ENCODE data around the gene CDC42BPA.
"Not testable (repeated sequence)": the region's sequence is repeated elsewhere in the genome, so short reads cannot be mapped to it uniquely, and the experiment has no call there.

The CDC42BPA gene

DNA sequence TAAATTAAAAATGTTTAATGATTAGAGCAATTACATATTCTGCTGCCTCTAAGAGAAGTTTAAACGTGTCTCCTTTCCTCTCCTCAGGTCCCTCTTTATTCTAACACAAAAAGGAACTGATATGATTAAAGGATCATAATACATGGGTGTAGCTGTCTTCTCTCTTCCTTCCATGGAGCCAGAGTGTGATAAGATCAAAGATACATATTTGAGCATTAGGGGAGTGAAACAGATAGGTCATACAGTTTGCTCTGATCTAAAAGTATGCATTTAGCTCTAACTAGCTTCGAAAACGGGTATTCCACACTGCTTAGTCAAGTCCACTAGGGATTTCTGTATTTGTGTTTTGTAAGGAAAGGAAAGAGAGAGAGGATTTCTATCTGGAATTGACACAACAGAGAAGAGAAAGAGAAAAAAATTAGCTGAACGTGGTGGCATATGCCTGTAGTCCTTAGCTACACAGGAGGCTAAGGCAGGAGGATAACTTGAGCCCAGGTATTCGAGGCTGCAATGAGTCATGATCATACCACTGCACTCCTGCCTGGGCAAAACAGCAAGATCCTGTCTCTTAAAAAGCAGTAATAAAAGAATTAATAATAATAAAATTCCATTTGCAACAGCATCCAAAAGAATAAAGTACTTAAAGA, 63.1 kb downstream of the CDC42BPA start:
- no peak for DNase-seq (ENCODE audit: low spot score)

DNA sequence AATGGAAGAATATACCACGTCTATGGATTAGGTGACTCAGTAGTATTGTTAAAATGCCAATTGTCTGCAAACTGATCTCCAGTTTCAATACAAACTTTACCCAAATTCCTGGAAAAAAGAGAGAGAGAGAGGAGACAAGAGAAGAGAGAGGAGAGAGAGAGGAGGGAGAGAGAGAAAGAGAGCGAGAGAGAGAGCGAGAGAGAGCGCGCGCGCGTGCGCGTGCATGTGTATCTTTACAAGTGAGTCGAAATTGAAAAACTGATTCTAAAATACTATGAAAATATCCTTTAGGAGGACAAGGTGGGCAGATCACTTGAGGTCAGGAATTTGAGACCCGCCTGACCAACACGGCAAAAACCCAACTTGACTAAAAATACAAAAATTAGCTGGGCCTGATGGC, 65.2 kb downstream of the CDC42BPA start:
- DNase-seq (ENCODE audit: low spot score), result no peak

DNA sequence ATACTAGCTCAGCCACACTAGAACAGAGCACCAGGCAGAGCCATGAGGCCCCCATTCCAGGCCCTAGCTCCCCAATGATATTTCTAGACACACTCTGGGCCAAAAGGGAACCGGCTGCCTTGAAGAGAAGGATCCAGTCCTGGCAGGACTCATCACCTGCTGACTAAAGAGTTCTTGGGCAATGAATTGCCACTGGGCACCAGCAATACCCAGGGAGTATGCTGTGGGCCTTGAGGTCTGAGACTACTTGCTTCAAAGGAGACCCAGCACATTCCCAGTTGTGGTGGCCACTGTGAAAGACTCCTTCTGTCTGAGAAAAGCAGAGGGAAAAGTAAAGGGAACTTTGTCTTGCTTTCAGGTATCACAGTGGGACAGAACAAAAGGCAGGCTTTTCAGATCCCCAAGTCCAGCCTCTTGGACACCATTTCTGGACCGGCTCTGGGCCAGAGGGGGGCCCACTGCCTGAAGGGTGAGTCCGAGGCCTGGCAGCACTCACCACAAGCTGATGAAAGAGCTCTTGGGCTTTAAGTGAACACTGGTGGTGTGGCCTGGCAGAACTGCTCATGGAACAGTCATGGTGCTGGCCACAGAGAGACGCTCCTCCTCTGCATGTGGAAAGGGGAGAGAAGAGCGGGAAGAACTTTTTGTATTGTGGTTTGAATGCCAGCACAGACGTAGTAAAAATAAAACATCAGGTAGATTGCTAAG, 72.5 kb downstream of the CDC42BPA start:
- DNase-seq (ENCODE audit: low spot score), result no peak

DNA sequence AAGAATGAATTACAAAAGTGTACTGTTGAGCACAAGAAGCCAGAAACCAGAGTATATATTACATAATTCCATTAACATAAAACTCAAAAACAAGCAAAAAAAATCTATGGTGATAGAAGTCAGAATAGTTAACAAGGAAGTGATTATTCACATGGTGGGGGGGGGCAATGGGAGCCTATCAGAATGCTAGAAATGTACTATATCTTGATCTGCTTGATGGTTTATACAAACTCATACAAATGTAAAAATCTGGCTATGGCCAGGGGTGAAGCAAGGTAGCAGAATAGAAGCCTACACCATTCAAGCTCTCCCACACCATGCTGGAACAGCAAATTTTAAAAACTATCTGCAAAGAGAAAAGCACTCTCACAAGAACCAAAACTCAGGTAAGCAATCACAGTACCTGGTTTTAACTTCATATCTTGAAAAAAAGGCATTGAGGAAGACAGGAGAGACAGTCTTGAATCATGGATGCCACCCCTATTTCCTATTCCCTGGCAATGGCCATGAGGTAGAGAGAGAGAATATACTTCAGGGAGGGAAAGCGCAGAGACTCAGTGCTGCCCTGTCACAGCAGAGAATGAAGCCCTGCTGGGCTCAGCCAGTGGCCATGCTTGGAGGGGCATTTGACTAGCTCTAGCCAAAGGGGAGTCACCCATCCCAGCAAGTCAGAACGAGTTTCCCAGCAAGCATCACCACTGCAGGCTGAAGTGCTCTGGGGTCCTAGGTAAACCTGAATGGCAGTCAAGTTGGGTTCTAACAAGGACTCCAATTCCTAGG, 73.8 kb downstream of the CDC42BPA start:
- DNase-seq (ENCODE audit: low spot score), result no peak

DNA sequence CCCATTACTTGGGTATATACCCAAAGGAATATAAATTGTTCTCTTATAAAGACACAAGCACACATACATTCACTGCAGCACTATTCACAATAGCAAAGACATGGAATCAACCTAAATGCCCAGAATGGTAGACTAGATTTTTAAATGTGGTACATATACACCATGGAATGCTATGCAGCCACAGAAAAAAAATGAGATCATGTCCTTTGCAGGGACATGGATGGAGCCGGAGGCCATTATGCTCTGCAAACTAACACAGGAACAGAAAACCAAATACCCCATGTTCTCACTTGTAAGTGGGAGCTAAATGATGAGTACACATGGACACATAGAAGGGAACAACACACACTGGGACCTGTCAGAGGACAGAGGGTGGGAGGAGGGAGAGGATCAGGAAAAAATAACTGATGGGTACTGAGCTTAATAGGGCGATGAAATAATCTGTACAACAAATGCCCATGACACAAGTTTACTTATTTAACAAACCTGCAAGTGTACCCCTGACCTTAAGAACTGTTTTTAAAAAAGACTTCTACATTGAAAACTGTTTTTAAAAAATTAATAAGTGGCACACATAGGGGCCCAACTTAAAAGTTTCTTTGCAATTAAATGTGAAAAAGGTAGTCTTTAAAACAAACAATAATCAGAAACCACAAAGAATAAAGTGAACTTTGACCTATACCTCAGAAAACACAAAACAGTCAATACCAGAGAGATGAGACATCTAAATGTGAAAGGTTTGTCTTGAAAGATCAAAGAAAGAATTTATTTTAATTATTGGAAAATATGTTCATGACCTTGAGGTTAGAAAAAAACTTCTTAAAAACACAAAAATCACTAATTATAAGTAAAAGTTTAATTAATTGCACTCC, 75.2 kb downstream of the CDC42BPA start:
- DNase-seq (ENCODE audit: low spot score), result no peak

DNA sequence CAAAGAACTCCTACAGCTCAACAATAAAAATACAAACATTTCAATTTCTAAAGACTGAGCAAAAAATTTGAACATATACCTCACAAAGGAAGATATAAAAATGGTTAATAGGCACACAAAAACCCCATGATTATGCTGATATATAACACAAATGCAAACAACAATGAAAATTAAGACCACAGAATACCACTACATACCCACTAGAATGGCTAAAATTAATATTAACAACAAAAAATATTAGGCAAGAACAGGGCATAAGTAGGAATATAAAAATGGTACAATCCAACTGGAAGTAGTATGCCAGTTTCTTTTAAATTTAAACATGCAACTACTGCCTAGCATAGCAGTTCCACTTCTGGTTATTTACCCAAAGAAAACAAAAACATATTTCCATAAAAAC, 77.3 kb downstream of the CDC42BPA start:
- DNase-seq (ENCODE audit: low spot score), result no peak

DNA sequence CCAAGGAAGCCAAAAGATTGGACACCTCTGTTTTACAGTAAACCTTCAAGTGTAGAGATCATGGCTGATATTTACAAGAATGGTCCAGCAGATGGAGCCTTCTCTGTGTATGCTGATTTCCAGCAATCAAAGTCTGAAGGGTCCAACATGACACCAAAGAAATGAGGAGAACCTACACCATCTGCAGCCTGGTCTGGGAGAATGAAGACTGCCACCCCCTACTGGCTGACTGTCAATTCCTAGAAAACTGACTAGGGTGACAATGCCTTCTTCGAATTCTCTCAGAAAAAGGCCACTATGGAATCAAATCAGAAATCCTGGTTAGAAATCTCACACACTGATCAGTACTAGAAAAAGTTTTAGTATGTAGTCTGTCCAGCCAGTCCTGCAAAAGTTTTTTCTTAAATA, 83.3 kb downstream of the CDC42BPA start:
- DNase-seq (ENCODE audit: low spot score), result no peak

DNA sequence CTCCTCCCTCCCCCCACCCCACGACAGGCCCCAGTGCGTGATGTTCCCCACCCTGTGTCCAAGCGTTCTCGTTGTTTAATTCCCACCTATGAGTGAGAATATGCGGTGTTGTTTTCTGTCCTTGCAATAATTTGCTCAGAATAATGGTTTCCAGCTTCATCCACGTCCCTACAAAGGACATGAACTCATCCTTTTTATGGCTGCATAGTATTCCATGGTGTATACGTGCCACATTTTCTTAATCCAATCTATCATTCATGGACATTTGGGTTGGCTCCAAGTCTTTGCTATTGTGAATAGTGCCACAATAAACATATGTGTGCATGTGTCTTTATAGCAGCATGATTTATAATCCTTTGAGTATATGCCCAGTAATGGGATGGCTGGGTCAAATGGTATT, 87.2 kb downstream of the CDC42BPA start:
- not testable (repeated sequence) for DNase-seq (ENCODE audit: low spot score)

DNA sequence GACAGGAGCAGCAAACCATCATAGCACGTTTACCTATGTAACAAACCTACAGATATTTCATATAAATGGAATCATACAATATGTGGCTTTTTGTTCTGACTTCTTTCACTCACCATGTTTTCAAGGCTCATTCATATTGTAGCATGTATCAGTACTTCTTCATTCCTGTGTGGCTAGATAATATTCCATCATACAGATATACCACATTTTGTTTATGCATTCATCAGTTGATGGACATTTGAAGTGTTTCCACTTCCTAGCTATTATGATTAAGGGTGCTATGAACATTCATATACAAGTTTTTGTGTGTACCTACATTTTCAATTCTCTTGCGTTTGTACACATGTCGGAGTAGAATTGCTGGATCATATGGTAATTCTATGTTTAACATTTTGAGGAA, 90.1 kb downstream of the CDC42BPA start:
- DNase-seq (ENCODE audit: low spot score), result no peak

DNA sequence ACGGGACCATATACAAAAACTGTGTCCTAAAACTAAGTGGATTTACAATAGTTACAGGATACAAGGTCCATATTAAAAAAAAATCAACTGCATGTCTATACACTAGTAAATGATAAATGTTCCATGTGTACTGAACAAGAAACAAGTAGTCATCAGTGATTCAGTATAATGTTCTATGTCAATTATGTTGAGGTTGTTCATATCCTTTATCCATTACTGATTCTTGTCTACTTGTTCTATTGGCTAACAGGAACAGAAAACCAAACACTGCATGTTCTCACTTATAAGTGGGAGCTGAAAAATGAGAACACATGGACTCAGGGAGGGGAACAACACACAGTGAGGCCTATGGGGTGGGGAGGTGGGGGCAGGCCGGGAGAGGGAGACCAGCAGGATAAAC, 90.5 kb downstream of the CDC42BPA start:
- no peak for DNase-seq (ENCODE audit: low spot score)

DNA sequence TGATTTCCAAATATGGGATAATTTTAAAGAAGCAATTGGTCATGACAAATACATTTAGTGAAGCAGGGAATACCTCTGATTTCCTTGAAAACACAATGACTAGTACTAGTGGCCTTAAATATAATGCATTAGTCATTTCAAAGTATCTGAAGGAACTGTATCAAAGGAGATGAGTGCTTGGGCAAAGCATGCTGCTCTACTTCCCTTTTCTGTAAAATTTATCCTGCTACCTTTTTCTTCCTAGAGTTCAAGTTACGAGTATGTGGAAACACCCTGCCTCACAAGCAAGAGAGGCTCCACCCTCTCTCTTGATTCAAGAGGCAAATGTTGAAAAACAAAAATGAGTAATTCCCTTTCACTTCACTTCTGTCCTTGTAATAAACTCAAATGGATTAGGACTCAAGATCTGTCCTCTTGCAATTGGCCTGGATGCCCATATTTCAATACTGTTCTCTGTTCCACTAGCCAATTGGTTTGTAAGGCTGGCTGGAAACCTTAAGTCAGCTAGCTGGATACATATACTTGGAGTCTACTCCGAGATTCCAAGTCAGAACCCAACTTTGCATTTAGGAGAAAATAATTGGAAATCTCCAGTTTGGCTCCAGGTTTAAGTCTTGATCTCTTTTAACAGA, 92.5 kb downstream of the CDC42BPA start:
- DNase-seq (ENCODE audit: low spot score), result no peak

DNA sequence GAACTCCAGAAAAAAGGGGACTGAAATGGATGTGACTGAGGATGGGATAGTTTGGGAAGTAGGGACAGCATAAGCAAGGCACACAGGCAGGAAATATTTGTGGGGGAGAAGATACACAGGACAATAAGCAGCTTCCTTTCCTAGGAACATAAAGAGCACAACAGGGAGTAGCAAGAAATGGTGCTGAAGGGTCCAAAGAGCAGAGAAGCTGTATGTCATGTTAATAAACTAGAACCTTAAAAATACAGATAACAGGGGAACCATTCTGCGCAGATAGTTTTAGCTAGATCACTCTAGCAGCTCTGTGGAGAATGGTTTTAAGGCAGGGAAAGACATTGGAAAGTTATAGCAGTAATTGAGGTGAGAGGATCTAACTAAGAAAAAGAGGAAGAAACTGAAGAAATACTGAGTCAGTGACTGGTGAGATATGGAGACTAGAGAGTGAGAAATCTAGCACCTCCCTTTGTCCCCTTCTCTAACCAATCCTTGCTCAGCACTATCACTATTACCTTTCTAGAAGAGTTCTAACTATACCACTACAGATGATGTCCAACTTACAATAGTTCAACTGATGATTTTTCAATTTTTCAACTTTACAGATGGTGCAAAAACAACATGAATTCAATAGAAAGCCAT, 95.0 kb downstream of the CDC42BPA start:
- no peak for DNase-seq (ENCODE audit: low spot score)

DNA sequence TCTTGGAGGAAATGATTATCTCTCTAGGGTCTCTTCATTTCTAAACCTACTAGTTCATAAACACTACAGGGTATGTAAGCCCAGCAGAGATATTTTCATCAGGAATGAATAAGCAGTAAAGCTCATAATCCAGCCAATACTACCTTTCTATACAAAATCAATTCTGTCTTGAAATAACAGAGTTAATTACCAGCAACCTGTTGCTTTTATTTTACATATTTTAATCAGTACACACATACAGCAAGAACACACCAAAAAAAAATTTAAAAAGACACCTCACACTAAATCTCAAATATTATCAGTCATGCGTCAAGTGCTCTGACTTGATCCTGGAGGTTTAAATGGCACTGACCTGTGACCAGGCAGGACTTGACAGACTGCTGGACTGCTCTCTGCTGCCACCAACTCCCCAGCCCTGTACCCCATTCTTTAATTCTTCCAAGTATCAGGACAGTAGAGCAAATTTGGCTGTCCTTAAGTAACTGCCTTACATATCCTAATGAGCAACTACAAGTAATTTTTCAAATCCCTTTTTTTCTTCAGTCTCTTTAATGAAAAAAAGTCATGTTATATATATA, 98.5 kb downstream of the CDC42BPA start:
- no peak for DNase-seq (ENCODE audit: low spot score)

DNA sequence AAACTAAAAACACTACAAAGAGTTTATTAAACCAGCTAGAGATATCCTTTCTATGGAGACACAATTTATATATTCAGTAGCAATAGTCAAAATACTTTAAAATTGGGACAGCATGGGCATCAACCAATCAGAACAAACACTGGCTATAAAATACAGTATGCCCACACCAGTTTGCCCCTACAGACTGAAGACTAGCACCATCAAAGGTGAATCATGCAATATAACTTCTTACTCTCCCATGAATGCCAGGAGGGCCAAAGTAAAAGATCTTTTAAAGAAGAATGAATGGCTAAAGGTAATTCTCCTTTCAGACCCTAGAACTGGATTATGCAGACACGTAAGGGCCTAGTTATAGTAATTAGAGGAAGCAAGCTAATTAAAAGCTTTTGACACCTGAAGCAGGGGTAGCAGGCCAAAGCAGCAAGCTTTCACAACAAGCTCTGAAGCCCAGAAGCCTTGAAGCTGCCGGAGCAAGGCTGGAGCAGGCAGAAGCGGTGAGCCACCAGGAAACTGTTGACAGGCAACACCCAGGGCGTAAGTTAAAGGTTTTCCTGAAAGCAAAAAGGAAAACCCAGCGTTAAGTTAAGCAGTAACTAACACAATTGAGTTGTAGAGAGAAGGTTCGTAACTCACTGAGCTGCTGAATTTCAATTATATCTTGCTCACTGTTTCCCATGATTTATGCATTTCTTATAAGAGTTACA, 99.3 kb downstream of the CDC42BPA start:
- DNase-seq (ENCODE audit: low spot score), result no peak

DNA sequence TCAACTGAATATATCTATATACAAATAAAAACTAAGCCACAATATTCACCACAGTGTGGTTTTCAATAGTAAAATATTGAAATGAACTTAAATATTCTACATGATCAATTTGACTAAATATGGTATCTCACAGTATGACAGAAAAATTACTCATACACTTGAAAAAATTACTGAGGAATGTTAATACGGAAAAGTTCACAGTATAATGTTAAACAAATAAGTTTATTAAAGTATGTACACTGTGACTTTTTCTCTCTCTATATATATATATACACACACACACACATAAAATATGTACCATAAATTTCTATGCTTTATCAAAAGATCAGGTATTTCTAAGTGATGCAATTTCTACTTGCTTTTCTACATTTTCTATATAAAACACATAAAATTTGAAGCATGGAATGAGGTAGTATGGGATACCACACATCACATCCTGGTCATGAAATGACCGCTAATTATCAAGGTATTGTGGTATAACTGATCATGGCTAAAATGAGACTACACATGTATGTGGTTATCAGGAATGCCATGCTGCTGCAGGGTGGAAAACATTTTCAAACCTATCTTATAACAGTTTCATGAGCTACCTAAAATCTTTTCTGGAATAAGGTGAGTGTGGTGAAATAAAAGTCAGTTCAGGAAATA, 102.3 kb downstream of the CDC42BPA start:
- no peak for DNase-seq (ENCODE audit: low spot score)

DNA sequence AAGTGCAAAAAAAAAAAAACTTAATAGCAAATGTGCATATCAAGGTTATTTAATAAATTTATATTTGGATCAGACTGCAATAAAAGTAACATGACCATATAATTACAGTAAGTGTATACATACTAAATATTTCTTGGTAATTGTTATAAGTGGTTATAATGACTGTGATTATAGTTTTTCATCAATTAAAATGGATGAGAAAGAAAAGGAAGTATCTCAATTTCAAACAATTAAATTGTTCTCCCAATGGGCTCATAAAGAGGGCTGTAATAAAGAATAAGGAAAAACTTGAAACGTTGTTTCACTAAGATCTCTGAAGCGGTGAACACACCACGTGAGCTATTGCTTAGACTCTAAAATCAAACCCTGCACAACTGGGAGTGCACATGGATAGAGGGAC, 104.1 kb downstream of the CDC42BPA start:
- no peak for DNase-seq (ENCODE audit: low spot score)

DNA sequence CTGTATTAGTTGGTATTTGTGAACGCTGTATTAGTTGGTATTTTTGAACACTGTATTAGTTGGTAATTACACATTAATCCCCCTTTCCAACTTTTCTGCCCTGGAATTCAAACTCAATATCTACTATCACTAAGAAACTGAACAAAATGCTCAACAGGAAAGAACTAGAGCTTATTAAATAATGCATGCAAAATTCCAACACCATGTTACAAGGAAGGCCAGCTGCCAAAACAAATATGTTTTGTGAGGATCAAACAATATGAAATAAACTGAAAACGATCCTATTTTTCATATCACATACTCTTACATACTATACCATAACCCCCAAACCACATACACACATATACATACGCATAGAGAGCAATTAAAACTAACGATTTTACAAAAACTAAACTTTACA, 104.9 kb downstream of the CDC42BPA start:
- DNase-seq (ENCODE audit: low spot score), result no peak

DNA sequence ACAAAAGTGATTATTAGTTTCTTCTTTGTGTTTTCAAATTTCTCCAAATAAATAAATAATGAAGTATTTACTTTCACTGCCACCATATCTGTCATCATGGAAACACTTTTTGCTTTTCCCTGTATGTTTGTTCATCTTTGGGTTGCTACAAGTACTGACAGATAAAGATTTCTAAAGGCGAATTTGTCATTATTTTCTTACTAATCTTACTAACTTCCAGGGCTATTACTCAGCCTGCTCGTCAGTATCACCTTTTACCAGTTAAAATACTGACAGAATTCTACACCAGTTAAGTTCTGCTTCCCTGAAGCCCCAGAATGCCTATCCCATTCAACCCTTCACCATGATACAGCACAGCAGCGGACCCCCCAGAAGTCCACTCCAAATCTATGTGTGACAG, 106.1 kb downstream of the CDC42BPA start:
- no peak for DNase-seq (ENCODE audit: low spot score)

DNA sequence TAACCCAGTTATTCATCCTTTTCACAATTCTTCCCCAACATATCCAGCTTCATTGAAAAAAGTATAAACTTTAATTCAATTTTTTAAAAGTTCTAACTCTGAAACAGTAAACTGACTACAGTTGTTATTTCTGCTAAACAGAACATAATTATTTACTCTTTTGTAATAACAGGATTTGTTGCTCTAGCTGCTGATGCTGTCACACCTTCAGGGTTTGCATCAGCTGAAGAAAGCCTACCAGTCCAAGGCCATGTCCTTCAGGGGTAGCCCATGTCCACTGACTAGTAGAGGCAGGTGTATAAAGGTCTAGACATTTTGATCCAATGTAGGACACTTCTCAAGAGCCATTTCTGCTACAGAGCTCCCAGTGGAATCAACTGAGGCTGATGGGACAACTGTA, 107.7 kb downstream of the CDC42BPA start:
- no peak for DNase-seq (ENCODE audit: low spot score)

DNA sequence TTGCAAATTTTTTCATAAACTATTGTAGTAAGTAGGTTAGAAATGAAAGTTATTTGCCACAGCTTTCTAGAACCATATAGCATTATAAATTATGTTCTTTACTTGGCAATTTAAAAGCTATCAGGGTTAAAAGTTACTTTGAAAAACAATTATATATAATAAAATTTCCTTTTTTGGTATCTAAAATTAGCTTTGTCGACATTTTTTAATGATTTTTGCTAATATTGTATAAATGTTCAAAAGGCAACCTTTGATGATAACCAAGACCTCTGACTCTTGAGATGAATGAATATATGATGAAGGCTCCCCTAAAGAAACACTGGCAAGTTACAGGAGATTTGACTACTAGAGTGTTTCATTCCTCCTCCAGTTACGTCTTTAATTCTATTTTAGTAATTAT, 121.2 kb downstream of the CDC42BPA start:
- DNase-seq (ENCODE audit: low spot score), result no peak

Measured in CD4-positive, alpha-beta T cell treated with Interleukin-2 at 100 ng/mL for 4 hours (primary cell).